HG03066 (cell line): ENCODE data around the gene ARID1B.

Experiments
- ATAC-seq: cut with Tn5 transposase; IDR thresholded peaks from one replicate; pipeline ENCODE4 v1.9.1; 2021; ENCODE audit warnings: low read depth; ENCODE audit not compliant: unreplicated experiment

The ARID1B gene

DNA sequence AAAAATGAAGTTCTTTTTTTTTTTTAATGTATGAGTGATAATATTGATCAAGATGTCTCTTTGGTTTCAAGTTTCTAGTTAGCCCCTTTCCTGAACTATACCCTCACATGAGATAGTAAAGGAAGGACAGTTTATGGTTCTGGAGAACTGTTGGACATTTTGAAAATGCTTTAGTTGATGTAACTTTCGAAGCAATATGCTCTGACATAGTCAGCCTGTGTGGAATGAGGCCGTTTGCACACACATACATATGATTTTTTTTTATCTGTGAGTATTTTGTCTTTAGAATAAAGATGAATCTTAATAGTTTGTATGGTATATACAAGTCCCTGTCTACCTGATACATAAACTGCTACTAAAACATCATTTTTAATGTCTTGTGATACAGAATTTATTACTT, 177.0 kb downstream of the ARID1B start:
- ATAC-seq, result no peak

DNA sequence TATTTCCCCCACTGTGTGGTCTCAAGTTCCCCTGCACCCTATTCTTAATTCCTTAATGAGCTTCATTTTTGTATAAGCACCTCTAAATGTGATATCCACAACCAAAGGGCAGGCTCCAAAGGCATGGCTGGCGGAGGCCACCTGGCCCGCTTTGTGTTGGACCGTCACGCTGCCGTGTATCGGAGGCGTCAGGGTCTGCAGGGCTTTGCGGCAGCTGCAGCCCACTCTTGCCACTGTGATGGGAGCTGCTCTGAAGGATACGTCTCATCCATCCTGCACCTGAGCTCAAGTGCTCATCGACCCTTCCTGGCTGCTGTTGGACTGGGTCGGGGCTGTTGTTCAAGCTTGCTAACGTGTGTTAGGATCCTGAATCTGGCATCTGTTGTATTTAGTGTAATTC, 177.6 kb downstream of the ARID1B start:
- no peak for ATAC-seq

DNA sequence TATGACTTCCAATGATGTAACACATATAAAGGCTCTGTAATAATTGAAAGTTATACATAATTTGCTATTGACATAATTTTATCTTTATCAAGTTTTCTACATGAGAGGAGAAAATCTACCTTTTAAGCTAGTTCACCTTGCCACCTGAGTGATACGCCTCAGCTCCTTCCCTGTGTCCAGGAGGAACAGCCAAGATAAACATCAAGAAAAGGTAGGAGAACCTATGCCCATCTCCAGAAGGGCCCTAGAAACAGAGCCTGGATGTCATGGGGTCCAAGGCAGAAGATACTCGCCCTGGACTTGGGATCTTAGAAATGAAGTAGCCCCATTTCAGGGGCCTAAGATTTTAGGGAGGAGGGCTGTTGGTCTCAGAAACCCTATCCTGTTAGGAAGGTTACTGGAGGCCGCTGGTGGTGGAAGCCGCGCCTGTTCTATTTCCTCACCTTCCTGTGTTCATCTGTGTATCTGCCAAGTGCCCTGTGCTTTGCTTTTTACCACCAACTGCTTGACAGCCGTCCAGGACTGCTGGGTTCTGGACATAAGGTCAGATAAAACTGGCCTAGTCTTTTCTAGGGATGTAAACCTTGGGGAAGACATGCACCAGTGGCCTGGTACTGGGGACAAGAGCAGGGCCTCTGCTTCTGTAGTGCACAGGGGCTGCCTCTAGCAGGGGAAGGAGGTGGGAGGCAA, 178.5 kb downstream of the ARID1B start:
- no peak for ATAC-seq

DNA sequence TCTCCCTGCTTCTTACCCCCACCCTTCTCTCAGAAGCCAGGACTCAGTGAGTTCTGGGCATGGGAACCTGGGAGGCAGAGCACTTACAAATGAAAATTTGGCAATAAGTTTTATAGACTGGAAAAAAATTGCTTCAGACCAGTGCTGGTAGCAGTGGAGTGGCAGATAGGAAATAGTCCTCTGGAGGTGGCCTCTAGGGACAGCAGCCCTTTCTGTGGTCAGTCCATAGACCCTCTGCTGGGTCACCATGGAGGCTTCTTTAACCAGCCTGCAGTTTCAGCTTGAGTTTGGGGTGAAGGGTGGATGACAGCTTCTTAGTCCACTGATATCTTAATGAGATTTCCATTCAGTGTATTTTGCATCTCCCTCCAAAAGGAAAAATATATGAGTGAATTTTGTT, 179.1 kb downstream of the ARID1B start:
- ATAC-seq, result no peak

DNA sequence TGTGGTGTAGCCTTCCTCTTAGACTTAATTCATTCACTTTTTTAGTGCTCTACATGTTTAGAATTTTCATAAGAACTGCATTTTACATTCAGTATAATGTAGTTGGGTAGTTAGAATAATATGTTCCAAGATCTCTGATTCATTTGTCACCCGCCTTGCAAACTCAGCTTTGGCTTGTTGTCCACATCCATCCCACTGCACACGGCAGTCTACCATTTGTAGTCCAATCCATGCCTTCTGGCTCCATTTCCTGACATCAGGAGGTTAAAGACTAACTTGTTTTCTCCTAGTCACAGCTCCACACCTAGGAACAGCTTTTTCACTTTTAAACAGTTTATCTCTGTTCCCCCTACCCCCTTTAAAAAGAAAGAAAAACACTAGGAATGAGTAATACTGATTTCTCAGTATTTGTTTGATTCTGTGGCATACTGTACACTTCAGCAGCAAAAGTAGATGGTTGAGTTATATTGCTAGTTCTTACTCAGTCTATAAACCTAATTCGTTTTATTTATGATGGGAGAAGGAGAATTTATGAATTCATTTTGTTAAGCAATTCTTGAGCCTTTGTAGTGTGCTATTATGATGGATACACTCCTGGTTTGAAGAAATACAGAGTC, 180.9 kb downstream of the ARID1B start:
- no peak for ATAC-seq

DNA sequence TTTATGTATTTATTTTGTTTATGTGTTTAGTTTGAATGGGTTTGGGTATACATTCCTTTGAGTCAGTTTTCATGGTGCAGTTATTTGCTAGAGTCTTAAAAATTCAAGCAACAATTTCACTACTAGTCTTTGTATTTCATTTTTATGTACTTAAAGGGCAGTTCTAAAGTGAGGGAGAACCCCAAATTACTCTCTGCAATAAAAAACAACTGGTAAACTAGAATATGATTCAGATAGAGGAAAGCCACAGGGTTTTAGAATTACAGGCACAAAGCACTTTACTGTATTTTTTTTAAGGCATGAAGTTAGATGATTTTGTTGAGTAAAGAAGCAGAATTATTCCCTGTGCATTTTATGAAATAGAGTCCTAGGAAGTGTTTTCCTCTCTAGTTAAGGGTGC, 183.3 kb downstream of the ARID1B start:
- ATAC-seq, result no peak

DNA sequence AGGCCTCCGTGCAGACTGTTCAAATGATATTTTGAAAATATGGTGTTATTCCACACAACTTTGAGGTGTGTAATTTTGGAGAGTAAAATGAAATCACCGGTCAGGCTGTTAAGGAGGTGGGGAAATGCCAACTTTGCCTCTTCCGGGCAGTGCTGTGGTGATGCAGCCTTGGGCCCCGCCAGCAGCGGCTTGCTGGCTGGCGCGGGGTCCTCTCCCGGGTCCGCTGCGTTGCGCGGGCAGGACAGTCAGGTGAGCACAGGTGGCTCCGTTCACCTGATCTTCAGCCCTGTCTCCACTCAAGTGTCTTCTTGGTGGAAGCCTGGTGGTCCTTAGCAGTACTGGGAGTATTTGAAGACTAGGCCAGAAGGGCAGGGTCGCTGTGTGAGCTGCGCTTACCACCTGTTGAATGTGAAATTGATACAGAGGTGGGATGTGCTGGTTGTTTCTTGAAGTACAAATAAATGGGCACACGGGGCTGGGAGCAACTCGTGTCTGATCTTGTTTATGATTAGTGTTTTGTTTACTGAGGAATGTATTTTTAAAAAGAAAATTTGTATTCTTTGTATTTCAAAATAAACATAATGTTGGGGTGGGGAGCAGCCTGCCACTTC, 184.2 kb downstream of the ARID1B start:
- no peak for ATAC-seq

- ATAC-seq, result peak; percentile 49
Measured at GRCh38 chr6:156963712-156964700, 186.8 kb downstream of the ARID1B start.

DNA sequence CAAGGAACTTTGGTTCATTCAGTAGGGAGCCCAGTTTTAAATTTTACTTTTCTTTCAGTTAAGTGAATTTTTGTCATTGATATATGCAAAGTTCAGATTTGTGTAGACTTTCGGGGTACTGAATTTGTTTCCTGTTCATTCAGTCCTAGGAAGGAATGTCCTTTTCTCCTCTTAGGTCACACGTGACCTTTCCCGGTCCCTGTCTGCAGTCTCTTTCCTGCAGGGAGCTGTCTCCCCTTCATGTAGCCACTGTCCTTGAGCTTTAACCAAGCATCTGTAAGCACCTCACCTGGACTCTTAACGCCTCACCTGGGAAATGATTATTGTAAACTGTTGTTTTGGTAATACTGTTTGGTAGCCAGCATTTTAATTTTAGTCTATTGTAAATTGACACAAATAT, 190.7 kb downstream of the ARID1B start:
- ATAC-seq, result no peak

DNA sequence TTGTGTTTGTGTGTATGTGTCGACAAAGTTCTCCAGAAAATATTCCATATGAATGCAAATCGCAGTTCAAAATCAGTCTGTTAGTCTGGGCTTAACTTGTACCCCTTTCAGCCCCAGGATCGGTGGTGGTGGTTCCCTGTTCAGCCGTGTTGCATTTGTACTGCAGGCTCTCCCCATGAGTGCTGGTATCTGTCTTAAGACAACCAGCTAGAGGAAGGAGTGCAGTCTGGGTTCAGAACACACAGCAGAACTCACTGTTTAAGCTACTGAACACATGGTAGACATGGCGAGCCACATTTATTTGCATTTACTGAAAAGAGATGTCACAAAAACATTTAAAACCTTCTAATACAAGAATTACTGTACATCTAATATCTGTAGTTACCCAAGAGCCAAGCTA, 192.1 kb downstream of the ARID1B start:
- ATAC-seq, result no peak

GRCh38 chr6:156970595-156971112, 193.5 kb downstream of the ARID1B start:
- ATAC-seq, result no peak

DNA sequence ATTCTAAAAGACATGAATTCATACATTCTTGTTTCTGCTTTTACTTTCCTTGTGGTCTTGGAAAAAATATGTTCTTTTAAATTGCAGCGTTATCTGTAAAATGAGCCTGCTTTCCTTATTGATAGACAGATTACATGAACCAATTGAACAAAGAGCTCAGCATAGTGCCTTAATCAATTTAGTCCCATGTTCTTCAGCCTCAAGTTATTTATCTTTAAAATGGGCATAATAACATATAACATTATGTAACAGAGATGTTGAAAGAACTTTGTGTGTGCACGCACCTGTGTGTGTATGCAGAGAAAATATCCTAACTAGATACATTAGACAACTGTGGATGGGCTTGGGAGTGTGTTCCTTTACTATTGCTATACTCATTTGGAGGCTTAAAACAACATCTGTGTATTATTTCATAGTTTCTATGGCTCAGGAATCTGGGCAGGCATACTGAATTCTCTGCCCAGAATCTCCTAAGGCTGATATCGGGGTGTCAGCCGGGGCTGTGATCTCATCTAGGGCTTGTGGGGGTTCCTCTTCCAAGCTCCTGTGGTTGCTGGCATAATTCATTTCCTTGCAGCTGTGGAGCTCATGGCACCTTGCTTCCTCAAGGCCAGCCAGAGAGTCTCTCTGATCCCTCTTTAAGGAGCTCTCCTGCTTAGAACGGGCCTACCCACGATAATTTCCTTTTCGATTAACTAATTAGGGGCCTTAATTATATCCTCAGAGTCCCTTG, 194.1 kb downstream of the ARID1B start:
- ATAC-seq, result no peak

- ATAC-seq, result no peak
Measured at GRCh38 chr6:156972145-156972544, 195.0 kb downstream of the ARID1B start.

DNA sequence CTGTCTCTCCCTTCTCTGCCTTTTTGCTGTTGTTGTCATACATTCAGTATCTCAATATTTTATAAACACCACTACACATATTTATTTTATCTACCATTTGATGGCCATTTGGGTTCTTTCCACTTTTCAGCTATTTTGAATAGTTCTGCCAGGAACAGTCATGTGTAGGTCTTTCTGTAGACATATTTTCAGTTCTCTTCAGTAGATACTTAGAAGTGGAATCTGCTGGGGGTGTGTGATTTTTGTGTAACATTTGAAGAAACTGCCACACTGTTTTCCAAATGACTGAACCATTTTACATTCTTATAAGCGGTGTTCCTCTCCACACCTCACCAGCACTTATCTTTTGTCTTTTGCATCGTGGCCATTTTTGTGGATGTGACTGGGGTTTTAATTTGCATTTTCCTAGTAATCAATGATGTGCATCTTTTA, 197.7 kb downstream of the ARID1B start:
- ATAC-seq, result no peak

GRCh38 chr6:156975414-156975813, 198.2 kb downstream of the ARID1B start:
- ATAC-seq, result no peak

DNA sequence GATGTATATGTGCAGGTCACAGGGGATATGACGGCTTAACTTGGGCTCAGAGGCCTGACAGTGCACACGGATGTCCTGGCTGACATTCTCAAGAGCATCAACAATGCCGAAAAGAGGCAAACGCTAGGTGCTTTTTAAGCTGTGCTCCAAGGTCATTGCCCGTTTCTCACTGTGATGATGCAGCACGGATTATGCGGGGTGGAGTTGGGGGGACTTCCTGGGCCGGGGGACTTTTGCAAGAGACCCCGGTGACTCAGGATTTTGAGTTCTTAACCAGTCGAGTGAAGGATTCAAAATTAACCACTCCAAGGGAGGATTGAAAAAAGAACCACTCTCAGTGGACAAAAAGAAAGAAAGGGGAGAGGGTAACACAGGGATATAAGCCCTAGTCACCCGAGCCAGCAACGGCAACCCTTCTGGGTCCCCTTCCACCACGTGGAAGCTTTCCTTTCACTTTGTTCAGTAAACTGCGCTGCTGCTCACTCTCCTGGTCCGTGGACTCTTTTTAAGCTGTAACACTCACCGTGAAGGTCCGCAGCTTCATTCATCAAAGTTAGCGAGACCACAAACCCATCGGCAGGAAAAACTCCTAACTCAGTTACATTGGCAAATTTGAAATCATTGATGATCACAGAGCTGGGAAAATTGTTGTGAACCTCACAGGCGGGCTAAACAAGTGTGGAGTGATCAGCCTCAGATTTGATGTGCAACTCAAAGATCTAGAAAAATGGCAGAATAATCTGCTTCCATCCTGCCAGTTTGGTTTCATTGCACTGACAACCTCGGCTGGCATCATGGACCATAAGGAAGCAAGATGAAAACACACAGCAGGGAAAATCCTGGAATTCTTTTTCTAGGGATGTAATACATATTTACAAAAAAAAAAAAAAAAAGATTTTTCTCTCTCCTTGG, 199.3 kb downstream of the ARID1B start:
- ATAC-seq, result no peak

GRCh38 chr6:156977527-156978291, 200.5 kb downstream of the ARID1B start:
- ATAC-seq, result no peak

DNA sequence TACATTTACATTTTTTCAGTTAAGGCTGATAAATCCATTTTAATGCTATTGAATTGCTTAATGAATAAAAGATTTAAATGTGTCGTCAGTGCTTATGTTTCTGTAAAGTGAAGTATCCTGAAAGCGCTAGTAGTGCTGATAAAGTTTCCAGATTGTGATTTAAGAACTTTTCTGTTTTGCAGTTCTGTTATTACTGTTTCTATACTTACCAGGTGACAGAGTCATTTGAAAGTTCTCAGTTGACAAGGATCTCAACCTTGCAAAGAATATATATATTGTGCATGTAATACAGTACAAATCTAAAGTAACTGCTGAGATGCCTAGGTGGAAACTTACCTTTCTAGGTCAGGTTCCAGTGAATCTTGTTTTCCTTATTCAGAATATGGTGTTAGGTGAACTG, 201.8 kb downstream of the ARID1B start:
- peak; percentile 49 for ATAC-seq
